Measurements from ENCODE around the gene PGA5.

Gene PGA5

GRCh38 chr11:61270354-61271076 lies 29.5 kb downstream of the PGA5 start:
- DNase-seq = no peak

- DNase-seq = no peak
These were observed 31.8 kb downstream of the PGA5 start for GRCh38 chr11:61272731-61273130.

GRCh38 chr11:61273178-61274078 lies 32.5 kb downstream of the PGA5 start:
- no peak for DNase-seq

GRCh38 chr11:61274084-61274483 lies 33.1 kb downstream of the PGA5 start:
- DNase-seq = no peak

- no peak for DNase-seq
These were observed 34.2 kb downstream of the PGA5 start for GRCh38 chr11:61275191-61275590.

GRCh38 chr11:61277186-61278000 lies 36.4 kb downstream of the PGA5 start:
- DNase-seq = no peak

GRCh38 chr11:61278001-61278470 lies 37.1 kb downstream of the PGA5 start:
- DNase-seq = no peak

- DNase-seq = peak; percentile 43
These were observed 39.1 kb downstream of the PGA5 start for GRCh38 chr11:61279934-61280659.

- DNase-seq = no peak
These were observed 40.1 kb downstream of the PGA5 start for GRCh38 chr11:61280883-61281580.

- no peak for DNase-seq
These were observed 40.7 kb downstream of the PGA5 start for GRCh38 chr11:61281581-61282250.

GRCh38 chr11:61283613-61284012 lies 42.6 kb downstream of the PGA5 start:
- no peak for DNase-seq

GRCh38 chr11:61287338-61287977 lies 46.5 kb downstream of the PGA5 start:
- no peak for DNase-seq

- no peak for DNase-seq
These were observed 50.1 kb downstream of the PGA5 start for GRCh38 chr11:61290905-61291690.

- no peak for DNase-seq
These were observed 51.4 kb downstream of the PGA5 start for GRCh38 chr11:61292356-61292755.

GRCh38 chr11:61293867-61294716 lies 53.1 kb downstream of the PGA5 start:
- peak; percentile 41 for DNase-seq

GRCh38 chr11:61294717-61295595 lies 54.0 kb downstream of the PGA5 start, which contains the start of gene VWCE:
VWCE (minus strand) TSS chr11:61295316; CDS start chr11:61295037, 279 bp downstream.
- peak; percentile 54 for DNase-seq

GRCh38 chr11:61295596-61295926 lies 54.6 kb downstream of the PGA5 start:
- DNase-seq = no peak

- DNase-seq = peak; percentile 31
These were observed 56.4 kb downstream of the PGA5 start for GRCh38 chr11:61297341-61297740.

All from fibroblast of skin of right biceps (primary cell).